Hepatocyte (in vitro differentiated cells): Measurements from ENCODE around the gene DNM3. TPM values are rescaled to one million over a fixed set of nuclear protein-coding genes. Genes with fewer than 3 reads are reported as not detected.

Source experiments
- DNase-seq: peaks from one replicate; pipeline ENCODE4 v3.0.0-alpha.2; 2016; ENCODE audit warnings: low spot score
- H2AFZ ChIP-seq: fragments of 200-600 bp; sonication (generic); 2 replicates; pipeline ENCODE4 v1.6.0; 2016; ENCODE audit warnings: antibody characterized with exemption, mild to moderate bottlenecking
- H3K27ac ChIP-seq: fragments of 200-600 bp; sonication (generic); 2 replicates; pipeline ENCODE4 v1.5.1; 2016; ENCODE audit warnings: mild to moderate bottlenecking
- H3K27me3 ChIP-seq: fragments of 200-600 bp; sonication (generic); 2 replicates; pipeline ENCODE4 v1.6.1; 2016
- H3K36me3 ChIP-seq: fragments of 200-600 bp; sonication (generic); replicated peaks from 2 replicates; pipeline ENCODE4 v1.5.1; 2016; ENCODE audit warnings: low read depth; ENCODE audit not compliant: insufficient read depth
- H3K4me1 ChIP-seq: fragments of 200-600 bp; sonication (generic); 2 replicates; pipeline ENCODE4 v1.5.1; 2016; ENCODE audit warnings: mild to moderate bottlenecking, moderate library complexity; ENCODE audit not compliant: insufficient read depth
- H3K4me2 ChIP-seq: fragments of 200-600 bp; sonication (generic); 2 replicates; pipeline ENCODE4 v1.6.0; 2016
- H3K4me3 ChIP-seq: fragments of 200-600 bp; sonication (generic); 2 replicates; pipeline ENCODE4 v1.5.1; 2016; ENCODE audit warnings: mild to moderate bottlenecking
- H3K79me2 ChIP-seq: fragments of 200-600 bp; sonication (generic); 2 replicates; pipeline ENCODE4 v1.6.0; 2017; ENCODE audit warnings: mild to moderate bottlenecking
- H3K9me2 ChIP-seq: fragments of 200-600 bp; sonication (generic); replicated peaks from 2 replicates; pipeline ENCODE4 v1.6.0; 2017; ENCODE audit warnings: mild to moderate bottlenecking; ENCODE audit not compliant: insufficient read depth
- H3K9me3 ChIP-seq: fragments of 200-600 bp; sonication (generic); 2 replicates; pipeline ENCODE4 v1.5.1; 2016; ENCODE audit warnings: low read depth, mild to moderate bottlenecking
- H4K20me1 ChIP-seq: fragments of 200-600 bp; sonication (generic); 2 replicates; pipeline ENCODE4 v1.6.0; 2016; ENCODE audit warnings: mild to moderate bottlenecking; ENCODE audit not compliant: insufficient read depth, poor library complexity, severe bottlenecking
- EZH2 ChIP-seq: fragments of 200-600 bp; sonication (generic); IDR thresholded peaks from 2 replicates; pipeline ENCODE4 v1.6.1; 2016; ENCODE audit warnings: antibody characterized with exemption, mild to moderate bottlenecking, borderline replicate concordance
- EZH2phosphoT487 ChIP-seq: fragments of 200-600 bp; sonication (generic); IDR thresholded peaks from one replicate; pipeline ENCODE4 v1.6.1; 2018; ENCODE audit warnings: antibody characterized with exemption, mild to moderate bottlenecking, low read depth, moderate library complexity; ENCODE audit not compliant: unreplicated experiment, severe bottlenecking
- WGBS: methylation state at CpG from one replicate; pipeline ENCODE4 v1.1.6; 2016; ENCODE audit warnings: low lambda C conversion rate; ENCODE audit errors: missing lambda C conversion rate; 5-methylcytosine and 5-hydroxymethylcytosine counted together
- polyA plus RNA-seq: library from polyadenylated mRNA; unstranded; fragments of >200 nt; fragmentation: Nextera tagmentation; extraction: Ambion mirVana; gene quantifications from 2 replicates; pipeline ENCODE4 v1.2.1, GENCODE V29; 2016
- total RNA-seq: library from RNA; depleted of rRNA; stranded (reverse); fragments of >200 nt; gene quantifications from 2 replicates; pipeline ENCODE4 v1.2.3, GENCODE V29; 2014
- TF ChIP-seq, protein P1 (sequence below): fragments of 200-600 bp; sonication (generic); IDR thresholded peaks from 2 replicates; pipeline ENCODE4 v1.5.1; 2016; ENCODE audit warnings: antibody characterized with exemption, mild to moderate bottlenecking; ENCODE audit not compliant: poor library complexity

DNM3 gene
- total and polyA plus RNA-seq, 2 experiments from 2014 or later = 1.5 TPM; not detected in 1

DNA sequence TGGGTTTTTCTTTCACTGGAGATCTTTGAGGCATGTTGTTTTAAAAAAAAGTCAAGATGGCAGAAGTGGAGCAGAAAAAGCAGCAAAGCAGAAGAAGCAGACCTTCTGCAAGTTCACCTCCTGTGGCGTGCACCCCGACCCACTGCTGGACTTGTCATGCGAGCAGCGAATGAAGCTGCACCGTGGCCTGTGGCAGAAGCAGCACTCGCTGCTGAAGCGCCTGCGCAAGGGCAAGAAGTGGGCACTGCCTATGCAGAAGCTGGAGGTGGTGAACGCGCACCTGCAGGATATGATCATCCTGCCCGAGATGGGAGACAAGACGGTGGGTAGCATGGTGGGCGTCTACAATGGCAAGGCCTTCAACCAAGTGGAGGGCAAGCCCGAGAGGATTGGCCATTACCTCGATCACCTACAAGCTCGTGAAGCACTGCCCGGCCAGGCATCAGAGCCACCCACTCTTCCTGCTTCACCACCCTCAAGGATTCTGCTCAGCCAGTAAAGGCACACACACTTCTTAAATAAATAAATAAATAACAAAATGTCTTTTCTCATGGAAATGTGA is 37.8 kb upstream of the DNM3 start:
- Histone ChIP-seq H3K4me2 (no peak overlapping the region), H2AFZ (no peak overlapping the region), H3K9me3 (no peaks in the 10 kb centered on the region), H3K27me3 (no peaks in the 10 kb centered on the region), H4K20me1 (no peaks in the 10 kb centered on the region), H3K79me2 (no peaks in the 10 kb centered on the region), H3K36me3 (no peaks in the 10 kb centered on the region), H3K9me2 (no peaks in the 10 kb centered on the region), H3K4me1 (no peaks in the 10 kb centered on the region), H3K27ac (no peak overlapping the region), H3K4me3 (no peak overlapping the region)
- TF ChIP-seq EZH2 (no peak), EZH2phosphoT487 (no peak)
- TF ChIP-seq, protein P1, sequence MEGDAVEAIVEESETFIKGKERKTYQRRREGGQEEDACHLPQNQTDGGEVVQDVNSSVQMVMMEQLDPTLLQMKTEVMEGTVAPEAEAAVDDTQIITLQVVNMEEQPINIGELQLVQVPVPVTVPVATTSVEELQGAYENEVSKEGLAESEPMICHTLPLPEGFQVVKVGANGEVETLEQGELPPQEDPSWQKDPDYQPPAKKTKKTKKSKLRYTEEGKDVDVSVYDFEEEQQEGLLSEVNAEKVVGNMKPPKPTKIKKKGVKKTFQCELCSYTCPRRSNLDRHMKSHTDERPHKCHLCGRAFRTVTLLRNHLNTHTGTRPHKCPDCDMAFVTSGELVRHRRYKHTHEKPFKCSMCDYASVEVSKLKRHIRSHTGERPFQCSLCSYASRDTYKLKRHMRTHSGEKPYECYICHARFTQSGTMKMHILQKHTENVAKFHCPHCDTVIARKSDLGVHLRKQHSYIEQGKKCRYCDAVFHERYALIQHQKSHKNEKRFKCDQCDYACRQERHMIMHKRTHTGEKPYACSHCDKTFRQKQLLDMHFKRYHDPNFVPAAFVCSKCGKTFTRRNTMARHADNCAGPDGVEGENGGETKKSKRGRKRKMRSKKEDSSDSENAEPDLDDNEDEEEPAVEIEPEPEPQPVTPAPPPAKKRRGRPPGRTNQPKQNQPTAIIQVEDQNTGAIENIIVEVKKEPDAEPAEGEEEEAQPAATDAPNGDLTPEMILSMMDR = no peak
- WGBS = 95% methylated on average over 17 of the region's 17 CpGs
- no peak for DNase-seq

DNA sequence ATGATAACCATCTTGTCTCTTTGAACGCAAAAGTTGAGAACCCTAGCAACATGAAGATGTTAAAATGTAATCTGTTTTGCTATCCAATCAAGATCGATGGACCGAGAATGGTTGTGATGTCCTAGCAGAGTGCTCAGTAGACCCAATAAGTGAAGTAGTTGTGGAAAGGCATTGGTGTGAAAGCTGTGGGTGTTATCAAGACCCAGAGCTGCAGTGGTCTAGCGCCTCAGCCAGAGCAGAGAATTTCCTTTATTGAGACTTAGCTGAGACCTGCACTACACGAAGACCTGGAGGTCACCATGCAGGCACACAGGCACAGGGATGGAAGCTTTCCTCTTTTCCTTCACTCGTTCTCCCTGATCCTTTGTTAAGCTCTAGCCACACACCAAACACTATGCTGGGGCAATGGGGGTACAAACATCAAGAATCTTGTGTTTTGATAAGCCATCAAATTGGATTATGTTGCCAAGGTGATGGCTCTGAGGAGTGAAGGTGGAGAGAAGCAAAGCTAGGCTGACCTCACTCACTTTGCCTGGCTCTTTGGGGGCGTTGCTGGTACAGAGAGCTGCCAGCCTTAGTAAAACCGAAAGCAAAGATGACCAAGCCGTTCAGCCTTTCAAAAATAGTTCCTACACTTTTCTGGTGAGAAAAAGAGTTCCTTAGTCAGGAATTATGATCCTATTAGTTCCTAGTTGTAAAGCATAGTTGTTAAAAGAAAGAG is 35.7 kb upstream of the DNM3 start:
- WGBS = 83% methylated on average over 9 of the region's 9 CpGs
- Histone ChIP-seq H2AFZ (no peak overlapping the region), H3K36me3 (no peaks in the 10 kb centered on the region), H3K4me3 (no peak overlapping the region), H3K27ac (no peak overlapping the region), H3K79me2 (no peaks in the 10 kb centered on the region), H3K4me2 (no peak overlapping the region), H3K4me1 (no peaks in the 10 kb centered on the region), H3K9me3 (no peaks in the 10 kb centered on the region), H4K20me1 (no peaks in the 10 kb centered on the region), H3K27me3 (no peaks in the 10 kb centered on the region), H3K9me2 (no peaks in the 10 kb centered on the region)
- TF ChIP-seq, protein P1 = no peak
- no peak for DNase-seq

DNA sequence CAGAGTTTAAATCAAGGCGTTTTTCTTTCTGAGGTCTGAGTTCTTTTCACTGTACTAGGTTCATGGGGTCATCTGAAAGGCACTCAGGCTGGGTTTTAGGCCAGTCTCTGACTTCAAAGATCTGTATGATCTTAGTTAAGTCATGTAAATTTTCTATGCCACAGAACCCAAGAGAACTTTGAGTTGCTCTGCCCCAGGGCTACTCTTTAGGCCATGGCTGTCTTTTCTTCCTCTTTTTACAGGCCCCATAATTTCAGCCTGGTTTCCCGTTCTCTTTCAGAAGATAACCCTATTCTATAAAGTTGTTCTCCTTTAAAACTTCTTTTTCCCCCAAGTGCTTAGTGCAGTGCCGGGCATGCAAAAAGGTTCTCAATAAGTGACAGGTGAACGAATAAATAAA is 33.7 kb upstream of the DNM3 start:
- Histone ChIP-seq H3K36me3 (no peaks in the 10 kb centered on the region), H4K20me1 (no peaks in the 10 kb centered on the region), H3K4me3 (no peak overlapping the region), H2AFZ (no peak overlapping the region), H3K27ac (no peak overlapping the region), H3K4me1 (no peaks in the 10 kb centered on the region), H3K4me2 (no peak overlapping the region), H3K27me3 (no peaks in the 10 kb centered on the region), H3K9me3 (no peaks in the 10 kb centered on the region), H3K9me2 (no peaks in the 10 kb centered on the region), H3K79me2 (no peaks in the 10 kb centered on the region)
- 80% methylated on average over 4 of the region's 4 CpGs for WGBS
- DNase-seq = no peak
- TF ChIP-seq, protein P1 = no peak
- TF ChIP-seq EZH2 (no peak), EZH2phosphoT487 (no peak)
